ENCODE measurements around the gene EGLN3. TPM values are rescaled to one million over a fixed set of nuclear protein-coding genes. Genes with fewer than 3 reads are reported as not detected.
"Not testable (repeated sequence)": the region's sequence is repeated elsewhere in the genome, so short reads cannot be mapped to it uniquely, and the experiment has no call there.

Gene EGLN3
- total RNA-seq, 4 donors from 2014 or later = 3.1 to 19.2 (median 4.7) TPM

- ATAC-seq (ENCODE audit: low FRiP score) (no peak), DNase-seq (ENCODE audit: low spot score) (no peak)
- TF ChIP-seq CTCF (IDR thresholded peaks at IDR 0.05) = no peak
These were observed 28.2 kb upstream of the EGLN3 start for GRCh38 chr14:33978892-33979612.

- DNase-seq (ENCODE audit: low spot score) (no peak), ATAC-seq (ENCODE audit: low FRiP score) (no peak)
- TF ChIP-seq CTCF (IDR thresholded peaks at IDR 0.05) = no peak
These were observed 21.8 kb upstream of the EGLN3 start for GRCh38 chr14:33972583-33973081.

- DNase-seq (ENCODE audit: low spot score); ATAC-seq (ENCODE audit: low FRiP score): not testable (repeated sequence)
These were observed 19.0 kb upstream of the EGLN3 start for GRCh38 chr14:33969846-33970245.

- DNase-seq (ENCODE audit: low spot score) (no peak), ATAC-seq (ENCODE audit: low FRiP score) (no peak)
- TF ChIP-seq CTCF (IDR thresholded peaks at IDR 0.05) = no peak
These were observed 17.8 kb upstream of the EGLN3 start for GRCh38 chr14:33968722-33969121.

- TF ChIP-seq CTCF (IDR thresholded peaks at IDR 0.05) = no peak
- no peak for ATAC-seq (ENCODE audit: low FRiP score)
- no peak for DNase-seq (ENCODE audit: low spot score)
These were observed 16.3 kb upstream of the EGLN3 start for GRCh38 chr14:33967138-33967537.

GRCh38 chr14:33966276-33966675, 15.4 kb upstream of the EGLN3 start:
- TF ChIP-seq CTCF (IDR thresholded peaks at IDR 0.05) = no peak
- no peak for DNase-seq (ENCODE audit: low spot score)
- ATAC-seq (ENCODE audit: low FRiP score) = no peak

- no peak for DNase-seq (ENCODE audit: low spot score)
- no peak for TF ChIP-seq CTCF (IDR thresholded peaks at IDR 0.05)
- no peak for ATAC-seq (ENCODE audit: low FRiP score)
These were observed 13.9 kb upstream of the EGLN3 start for GRCh38 chr14:33964599-33965317.

All from omental fat pad (tissue), 4 donors.